NK-92 (cell line): Measurements from ENCODE around the gene OMA1.
"Not testable (repeated sequence)": the region's sequence is repeated elsewhere in the genome, so short reads cannot be mapped to it uniquely, and the experiment has no call there.

Experiments used
- DNase-seq: peaks from one replicate; lab custom pipeline; 2025; ENCODE audit not compliant: unreplicated experiment; lab: John Stamatoyannopoulos, UW

OMA1 gene

GRCh38 chr1:58573705-58574591 is 27.4 kb upstream of the OMA1 start:
- no peak for DNase-seq

GRCh38 chr1:58573138-58573537 is 26.6 kb upstream of the OMA1 start:
- DNase-seq = no peak

GRCh38 chr1:58572690-58573089 is 26.2 kb upstream of the OMA1 start:
- no peak for DNase-seq

GRCh38 chr1:58571616-58572015 is 25.1 kb upstream of the OMA1 start:
- no peak for DNase-seq

- DNase-seq = no peak
These were observed 24.3 kb upstream of the OMA1 start for GRCh38 chr1:58570817-58571216.

GRCh38 chr1:58570094-58570493 is 23.6 kb upstream of the OMA1 start:
- no peak for DNase-seq

- no peak for DNase-seq
These were observed 22.4 kb upstream of the OMA1 start for GRCh38 chr1:58568911-58569310.

GRCh38 chr1:58568271-58568860 is 21.8 kb upstream of the OMA1 start:
- no peak for DNase-seq

- no peak for DNase-seq
These were observed 19.8 kb upstream of the OMA1 start for GRCh38 chr1:58566339-58566738.

GRCh38 chr1:58563715-58564114 is 17.2 kb upstream of the OMA1 start:
- DNase-seq = not testable (repeated sequence)

GRCh38 chr1:58561633-58562032 is 15.1 kb upstream of the OMA1 start:
- DNase-seq = no peak

- no peak for DNase-seq
These were observed 8.9 kb upstream of the OMA1 start for GRCh38 chr1:58555393-58555792.

GRCh38 chr1:58551186-58552140 is 4.9 kb upstream of the OMA1 start:
- no peak for DNase-seq

- not testable (repeated sequence) for DNase-seq
These were observed 2.8 kb upstream of the OMA1 start for GRCh38 chr1:58549291-58549690.

- no peak for DNase-seq
These were observed 1.8 kb upstream of the OMA1 start for GRCh38 chr1:58548371-58548770.

- no peak for DNase-seq
These were observed 671 bp downstream of the OMA1 start for GRCh38 chr1:58545591-58546519.

GRCh38 chr1:58543260-58543659 is 3.3 kb downstream of the OMA1 start:
- no peak for DNase-seq

- DNase-seq = no peak
These were observed 7.0 kb downstream of the OMA1 start for GRCh38 chr1:58539553-58539952.

- DNase-seq = no peak
These were observed 7.7 kb downstream of the OMA1 start for GRCh38 chr1:58538821-58539220.

- DNase-seq = not testable (repeated sequence)
These were observed 14.7 kb downstream of the OMA1 start for GRCh38 chr1:58531842-58532241.
